Upper lobe of right lung (tissue), 1 donor: ENCODE measurements around the gene NUP214. TPM values are rescaled to one million over a fixed set of nuclear protein-coding genes. Genes with fewer than 3 reads are reported as not detected.

Source experiments
- ATAC-seq: fragments of 200-7000 bp; cut with Tn5 transposase; one replicate; pipeline ENCODE4 v1.9.1; 2020; ENCODE audit warnings: mild to moderate bottlenecking, moderate library complexity
- DNase-seq: peaks from one replicate; pipeline ENCODE4 v3.0.0-alpha.2; 2020
- H3K27ac ChIP-seq: fragments of 200-600 bp; one replicate; pipeline ENCODE4 v1.8.0; 2022
- H3K27me3 ChIP-seq: fragments of 200-600 bp; one replicate; pipeline ENCODE4 v1.8.0; 2022; ENCODE audit warnings: mild to moderate bottlenecking
- H3K36me3 ChIP-seq: fragments of 200-600 bp; one replicate; pipeline ENCODE4 v1.8.0; 2022
- H3K4me1 ChIP-seq: fragments of 200-600 bp; one replicate; pipeline ENCODE4 v1.8.0; 2022
- H3K4me3 ChIP-seq: fragments of 200-600 bp; one replicate; pipeline ENCODE4 v1.8.0; 2022; ENCODE audit warnings: mild to moderate bottlenecking
- H3K9me3 ChIP-seq: fragments of 200-600 bp; one replicate; pipeline ENCODE4 v1.8.0; 2022
- intact Hi-C: fragments of 100-400 bp; cut with DNase I; formaldehyde crosslinking; loops from one replicate; pipeline ENCODE4 v1.11.0; 2022
- total RNA-seq: library from RNA; stranded (reverse); fragmentation: NEBNext Ultra II Directional; extraction: Animal tissue kit (Norgen Biotek cat#: 25700); gene quantifications from one replicate; pipeline ENCODE4 v1.2.1, GENCODE V29; 2021
- TF ChIP-seq, protein P1 (sequence below): fragments of 200-600 bp; IDR thresholded peaks from one replicate; pipeline ENCODE4 v1.8.0; 2022; ENCODE audit warnings: antibody characterized with exemption
- donor health status: DM: no; HTN: yes; CAD: no; lungs with severe emphysema.

Gene NUP214
- total RNA-seq, 1 donor from 2014 or later: 52.2 TPM

DNA sequence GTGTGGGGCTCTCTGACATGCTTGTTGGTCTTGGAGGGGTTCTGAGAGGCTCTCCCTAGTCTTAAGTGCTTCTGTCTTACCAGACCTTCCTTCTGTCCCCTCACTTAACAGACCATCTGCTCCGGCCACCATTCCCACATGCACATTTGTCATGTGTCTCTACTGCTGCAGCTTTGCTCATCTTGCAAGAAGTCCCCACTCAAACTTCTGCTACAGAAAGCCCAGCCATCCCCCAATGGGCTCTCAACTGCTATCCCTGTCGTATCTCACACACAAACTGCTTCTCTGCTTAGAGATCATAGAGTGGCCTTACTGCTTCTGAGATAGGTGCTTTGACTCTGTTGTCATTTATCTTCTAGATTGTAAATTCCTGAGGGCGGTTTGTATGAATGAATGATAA lies 69.4 kb downstream of the NUP214 start:
- ATAC-seq (no peak), DNase-seq (no peak)
- intact Hi-C loops: no loop called here
- H3K36me3 ChIP-seq: peaks cover 87% of the 10 kb centered on the region
- H3K27me3 ChIP-seq: no peaks in the 10 kb centered on the region
- H3K4me1 ChIP-seq: no peaks in the 10 kb centered on the region
- TF ChIP-seq, protein P1, sequence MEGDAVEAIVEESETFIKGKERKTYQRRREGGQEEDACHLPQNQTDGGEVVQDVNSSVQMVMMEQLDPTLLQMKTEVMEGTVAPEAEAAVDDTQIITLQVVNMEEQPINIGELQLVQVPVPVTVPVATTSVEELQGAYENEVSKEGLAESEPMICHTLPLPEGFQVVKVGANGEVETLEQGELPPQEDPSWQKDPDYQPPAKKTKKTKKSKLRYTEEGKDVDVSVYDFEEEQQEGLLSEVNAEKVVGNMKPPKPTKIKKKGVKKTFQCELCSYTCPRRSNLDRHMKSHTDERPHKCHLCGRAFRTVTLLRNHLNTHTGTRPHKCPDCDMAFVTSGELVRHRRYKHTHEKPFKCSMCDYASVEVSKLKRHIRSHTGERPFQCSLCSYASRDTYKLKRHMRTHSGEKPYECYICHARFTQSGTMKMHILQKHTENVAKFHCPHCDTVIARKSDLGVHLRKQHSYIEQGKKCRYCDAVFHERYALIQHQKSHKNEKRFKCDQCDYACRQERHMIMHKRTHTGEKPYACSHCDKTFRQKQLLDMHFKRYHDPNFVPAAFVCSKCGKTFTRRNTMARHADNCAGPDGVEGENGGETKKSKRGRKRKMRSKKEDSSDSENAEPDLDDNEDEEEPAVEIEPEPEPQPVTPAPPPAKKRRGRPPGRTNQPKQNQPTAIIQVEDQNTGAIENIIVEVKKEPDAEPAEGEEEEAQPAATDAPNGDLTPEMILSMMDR: no peak
- no peaks in the 10 kb centered on the region for H3K9me3 ChIP-seq
- no peak overlapping the region for H3K27ac ChIP-seq
- H3K4me3 ChIP-seq: no peak overlapping the region

DNA sequence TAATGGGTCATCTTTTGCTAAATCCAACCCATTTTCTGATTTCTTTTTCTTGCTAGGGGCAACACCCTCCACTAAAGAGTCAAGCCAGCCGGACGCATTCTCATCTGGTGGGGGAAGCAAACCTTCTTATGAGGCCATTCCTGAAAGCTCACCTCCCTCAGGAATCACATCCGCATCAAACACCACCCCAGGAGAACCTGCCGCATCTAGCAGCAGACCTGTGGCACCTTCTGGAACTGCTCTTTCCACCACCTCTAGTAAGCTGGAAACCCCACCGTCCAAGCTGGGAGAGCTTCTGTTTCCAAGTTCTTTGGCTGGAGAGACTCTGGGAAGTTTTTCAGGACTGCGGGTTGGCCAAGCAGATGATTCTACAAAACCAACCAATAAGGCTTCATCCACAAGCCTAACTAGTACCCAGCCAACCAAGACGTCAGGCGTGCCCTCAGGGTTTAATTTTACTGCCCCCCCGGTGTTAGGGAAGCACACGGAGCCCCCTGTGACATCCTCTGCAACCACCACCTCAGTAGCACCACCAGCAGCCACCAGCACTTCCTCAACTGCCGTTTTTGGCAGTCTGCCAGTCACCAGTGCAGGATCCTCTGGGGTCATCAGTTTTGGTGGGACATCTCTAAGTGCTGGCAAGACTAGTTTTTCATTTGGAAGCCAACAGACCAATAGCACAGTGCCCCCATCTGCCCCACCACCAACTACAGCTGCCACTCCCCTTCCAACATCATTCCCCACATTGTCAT lies 72.0 kb downstream of the NUP214 start:
- intact Hi-C loops: no loop called here
- Histone ChIP-seq H3K27me3 (no peaks in the 10 kb centered on the region), H3K9me3 (no peaks in the 10 kb centered on the region), H3K27ac (no peak overlapping the region), H3K36me3 (peaks cover 79% of the 10 kb centered on the region), H3K4me3 (no peak overlapping the region), H3K4me1 (no peaks in the 10 kb centered on the region)
- DNase-seq (no peak), ATAC-seq (no peak)
- TF ChIP-seq, protein P1: no peak

DNA sequence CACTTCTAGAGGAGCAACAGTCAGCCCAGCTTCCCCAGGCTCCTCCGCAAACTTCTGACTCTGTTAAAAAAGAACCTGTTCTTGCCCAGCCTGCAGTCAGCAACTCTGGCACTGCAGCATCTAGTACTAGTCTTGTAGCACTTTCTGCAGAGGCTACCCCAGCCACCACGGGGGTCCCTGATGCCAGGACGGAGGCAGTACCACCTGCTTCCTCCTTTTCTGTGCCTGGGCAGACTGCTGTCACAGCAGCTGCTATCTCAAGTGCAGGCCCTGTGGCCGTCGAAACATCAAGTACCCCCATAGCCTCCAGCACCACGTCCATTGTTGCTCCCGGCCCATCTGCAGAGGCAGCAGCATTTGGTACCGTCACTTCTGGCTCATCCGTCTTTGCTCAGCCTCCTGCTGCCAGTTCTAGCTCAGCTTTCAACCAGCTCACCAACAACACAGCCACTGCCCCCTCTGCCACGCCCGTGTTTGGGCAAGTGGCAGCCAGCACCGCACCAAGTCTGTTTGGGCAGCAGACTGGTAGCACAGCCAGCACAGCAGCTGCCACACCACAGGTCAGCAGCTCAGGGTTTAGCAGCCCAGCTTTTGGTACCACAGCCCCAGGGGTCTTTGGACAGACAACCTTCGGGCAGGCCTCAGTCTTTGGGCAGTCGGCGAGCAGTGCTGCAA lies 72.8 kb downstream of the NUP214 start:
- Histone ChIP-seq H3K9me3 (no peaks in the 10 kb centered on the region), H3K36me3 (peaks cover 78% of the 10 kb centered on the region), H3K4me1 (no peaks in the 10 kb centered on the region), H3K27me3 (no peaks in the 10 kb centered on the region), H3K27ac (no peak overlapping the region), H3K4me3 (no peak overlapping the region)
- TF ChIP-seq, protein P1: no peak
- DNase-seq (no peak), ATAC-seq (no peak)
- intact Hi-C loops: no loop called here

DNA sequence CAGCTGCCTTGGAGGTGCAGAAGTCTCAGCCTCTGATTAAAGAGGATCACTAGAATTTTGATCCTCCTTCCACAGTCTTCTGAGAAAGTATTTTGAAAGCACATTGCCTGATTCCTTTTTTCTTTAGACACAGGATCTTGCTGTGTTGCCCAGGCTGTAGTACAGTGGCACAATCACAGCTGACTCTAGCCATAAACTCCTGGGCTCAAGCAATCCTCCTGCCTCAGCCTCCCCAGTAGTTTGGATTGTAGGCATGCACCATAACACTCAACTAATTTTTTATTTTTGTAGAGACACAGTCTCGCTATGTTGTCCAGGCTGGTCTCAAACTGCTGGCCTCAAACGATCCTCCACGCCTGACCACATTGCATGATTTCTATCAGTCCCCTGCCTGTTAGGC lies 76.5 kb downstream of the NUP214 start:
- Histone ChIP-seq H3K4me3 (no peak overlapping the region), H3K27ac (no peak overlapping the region), H3K27me3 (no peaks in the 10 kb centered on the region), H3K9me3 (no peaks in the 10 kb centered on the region), H3K36me3 (peaks cover 74% of the 10 kb centered on the region), H3K4me1 (no peaks in the 10 kb centered on the region)
- DNase-seq (no peak), ATAC-seq (no peak)
- TF ChIP-seq, protein P1: no peak
- intact Hi-C loops: no loop called here

DNA sequence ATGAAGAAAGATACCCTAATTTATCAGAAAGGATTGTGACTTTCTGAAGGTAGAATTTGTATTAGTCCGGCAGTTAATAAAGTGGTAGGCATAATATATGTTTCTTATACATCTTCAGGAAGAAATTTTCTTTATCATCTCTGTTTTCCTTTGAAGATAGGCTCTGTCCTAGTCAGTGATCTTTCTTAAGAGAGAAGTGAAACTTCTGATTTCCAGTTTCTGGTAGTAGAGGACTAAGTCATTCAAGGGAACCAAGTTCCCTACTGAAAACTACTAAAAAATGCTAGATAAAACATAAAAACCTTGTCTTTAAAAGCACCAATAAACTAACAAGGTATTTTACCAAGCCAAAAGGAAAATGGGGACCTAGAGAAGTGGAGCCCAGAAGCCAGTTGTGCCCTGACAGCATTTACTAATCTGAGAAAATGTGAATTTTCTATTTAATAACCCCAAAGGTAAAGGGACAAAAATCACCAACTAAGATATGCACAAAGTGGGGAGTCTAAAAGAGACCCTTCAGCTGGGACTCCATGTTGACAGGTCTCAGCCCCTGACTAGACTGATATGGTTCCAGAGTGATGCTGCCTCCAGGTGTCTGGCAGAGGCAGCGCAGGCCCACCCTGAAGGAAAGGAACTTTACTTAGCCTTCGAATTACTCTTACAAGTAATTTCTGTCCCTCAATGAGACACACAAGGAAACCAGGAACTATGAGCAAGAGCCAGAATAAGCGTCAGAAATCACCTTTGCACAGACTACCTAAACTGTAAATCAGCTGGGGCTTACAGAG lies 78.2 kb downstream of the NUP214 start:
- peaks cover 66% of the 10 kb centered on the region for H3K36me3 ChIP-seq
- no peaks in the 10 kb centered on the region for H3K9me3 ChIP-seq
- no peak for DNase-seq
- intact Hi-C loops: no loop called here
- TF ChIP-seq, protein P1: no peak
- no peaks in the 10 kb centered on the region for H3K27me3 ChIP-seq
- no peaks in the 10 kb centered on the region for H3K4me1 ChIP-seq
- H3K4me3 ChIP-seq: no peak overlapping the region
- no peak for ATAC-seq
- no peak overlapping the region for H3K27ac ChIP-seq
